Testis (tissue), 2 donors: ENCODE measurements around the gene EVX2.

ENCODE experiments used
- CTCF ChIP-seq, 3 experiments: fragments of 450-650 bp in 2 of 3; fragments of 200-600 bp in 1 of 3; sonication (generic) in 1 of 3; IDR thresholded peaks; one replicate each; pipeline ENCODE4 v1.5.1; 2016 to 2019; ENCODE audit warnings: antibody characterized with exemption in 3 of 3, mild to moderate bottlenecking in 2 of 3, moderate library complexity in 1 of 3
- POLR2A ChIP-seq: fragments of 450-650 bp; IDR thresholded peaks from one replicate; pipeline ENCODE4 v1.6.1; 2017; ENCODE audit warnings: antibody characterized with exemption, mild to moderate bottlenecking, moderate library complexity

GRCh38 chr2:176096986-176097819 lies 13.4 kb upstream of the EVX2 start:
- peak in 2 of 3 experiments; percentile 48 to 62 for TF ChIP-seq CTCF (IDR thresholded peaks at IDR 0.05)
- TF ChIP-seq POLR2A: no peak
